NK-92 (cell line): ENCODE data around the gene GTF3C5.

Source experiments
- DNase-seq: peaks from one replicate; lab custom pipeline; 2025; ENCODE audit not compliant: unreplicated experiment; lab: John Stamatoyannopoulos, UW

The GTF3C5 gene

DNA sequence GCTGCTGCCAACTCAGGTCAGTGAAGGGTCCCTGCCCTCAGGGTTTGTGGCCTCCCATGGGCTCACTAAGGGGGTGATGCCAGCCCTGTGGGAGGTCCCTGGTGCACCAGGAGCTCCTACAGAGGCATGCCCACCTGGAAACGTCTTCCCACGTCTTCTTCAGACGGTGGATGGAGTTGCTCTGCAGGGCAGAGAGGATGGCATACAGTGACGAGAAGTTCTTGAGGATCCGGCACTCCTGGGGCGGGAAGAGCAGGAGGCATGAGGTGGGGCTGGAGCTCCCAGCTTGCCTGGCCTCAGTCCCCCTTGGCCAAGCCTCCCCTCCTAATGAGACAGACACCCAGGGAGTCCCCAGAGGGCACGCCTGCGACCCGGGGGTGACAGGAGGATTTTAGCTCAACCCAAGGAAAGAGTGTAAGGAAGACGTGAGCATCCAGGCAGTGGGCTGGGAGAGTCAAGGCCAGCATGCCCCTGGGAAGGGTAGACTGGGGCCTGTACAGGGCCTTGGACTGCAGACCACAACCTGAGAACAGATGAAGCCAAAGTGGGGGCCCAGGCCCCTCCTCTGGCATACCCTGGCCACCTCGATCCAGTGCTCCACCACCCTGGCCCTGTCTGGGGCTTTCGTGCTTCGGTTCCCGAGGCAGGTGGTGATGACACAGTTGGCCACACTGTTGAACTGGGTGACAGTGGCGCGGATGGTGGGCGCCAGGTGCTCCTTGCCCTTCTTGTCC, 75.9 kb downstream of the GTF3C5 start:
- DNase-seq, result no peak

- no peak for DNase-seq
Measured at GRCh38 chr9:133107245-133107722, 76.5 kb downstream of the GTF3C5 start.
